HG03025 (cell line): ENCODE results near the gene OR5D18.
"Not testable (repeated sequence)": the region's sequence is repeated elsewhere in the genome, so short reads cannot be mapped to it uniquely, and the experiment has no call there.

Experiments
- ATAC-seq: cut with Tn5 transposase; IDR thresholded peaks from one replicate; pipeline ENCODE4 v1.9.1; 2021; ENCODE audit warnings: mild to moderate bottlenecking, moderate library complexity; ENCODE audit not compliant: unreplicated experiment, low FRiP score

Gene OR5D18

DNA sequence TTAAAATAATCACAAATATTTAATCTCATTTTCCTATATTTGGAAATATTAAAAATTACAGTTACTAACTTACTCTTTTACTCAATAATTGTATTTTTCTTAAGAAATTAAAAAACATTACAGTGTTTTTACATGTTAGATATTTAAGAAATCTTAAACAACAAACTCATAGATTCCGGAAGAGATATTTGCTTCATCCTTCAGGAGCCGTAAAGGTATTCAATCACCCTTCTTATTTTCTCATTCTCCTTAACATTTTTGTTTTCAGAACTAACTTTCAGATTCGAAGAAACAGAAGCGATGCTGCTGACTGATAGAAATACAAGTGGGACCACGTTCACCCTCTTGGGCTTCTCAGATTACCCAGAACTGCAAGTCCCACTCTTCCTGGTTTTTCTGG lies at the start of gene OR5D18:
Gene OR5D18, plus strand, starts transcription at position 301 of the 400 bp plus-strand sequence. Its CDS starts 0 bp downstream, at position 301.
- ATAC-seq: no peak

- no peak for ATAC-seq
Observed at GRCh38 chr11:55773138-55773537, 46.3 kb upstream of the OR5D18 start, which contains the start of gene OR5D13. OR5D13 (plus strand) TSS chr11:55773438; CDS start chr11:55773438, 0 bp downstream.

GRCh38 chr11:55791606-55792005 lies 27.8 kb upstream of the OR5D18 start:
- ATAC-seq: no peak

GRCh38 chr11:55793321-55793720 lies 26.1 kb upstream of the OR5D18 start:
- ATAC-seq: no peak

GRCh38 chr11:55795256-55795655 lies 24.2 kb upstream of the OR5D18 start, which contains the start of gene OR5D14:
OR5D14 (plus strand) TSS chr11:55795556; CDS start chr11:55795556, 0 bp downstream.
- no peak for ATAC-seq

DNA sequence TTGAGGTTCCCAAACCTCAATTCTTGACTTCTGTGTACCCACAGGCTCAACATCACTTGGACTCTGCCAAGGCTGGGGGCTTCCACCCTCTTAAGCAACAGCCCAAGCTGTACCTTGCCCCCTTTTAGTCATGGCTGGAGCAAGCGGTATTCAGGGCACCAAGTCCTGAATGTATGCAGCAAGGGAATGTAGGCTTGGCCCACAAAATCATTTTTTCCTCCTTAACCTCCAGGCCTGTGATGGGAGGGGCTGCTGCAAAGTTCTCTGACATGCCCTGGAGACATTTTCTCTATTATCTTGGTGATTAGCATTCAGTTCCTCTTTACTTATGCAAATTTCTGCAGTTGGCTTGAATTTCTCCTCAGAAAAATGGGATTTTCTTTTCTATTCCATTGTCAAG lies 13.2 kb upstream of the OR5D18 start:
- ATAC-seq: no peak

DNA sequence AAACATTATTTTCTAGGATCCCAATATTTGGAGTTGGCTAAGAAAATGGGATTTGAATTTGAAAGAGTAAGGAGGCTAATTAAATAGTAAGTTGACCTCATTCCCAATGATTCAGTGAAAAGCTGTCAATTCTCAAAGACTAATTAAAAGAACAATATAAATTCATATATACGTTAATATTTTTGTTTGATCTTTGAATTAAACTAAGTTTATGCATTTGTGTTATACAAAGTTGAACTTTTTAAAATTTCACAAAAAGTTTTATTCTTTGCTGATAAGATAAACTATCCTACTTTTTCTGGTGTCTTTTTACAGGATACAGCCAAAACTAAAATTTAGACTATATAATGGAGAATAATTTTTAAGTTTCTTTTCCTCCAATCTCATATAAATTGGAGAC lies 8.4 kb upstream of the OR5D18 start, which contains the start of gene OR5L1:
Gene OR5L1, plus strand, starts transcription at position 301 of the 400 bp plus-strand sequence. CDS start 100 bp downstream, outside the sequence.
- ATAC-seq: no peak

DNA sequence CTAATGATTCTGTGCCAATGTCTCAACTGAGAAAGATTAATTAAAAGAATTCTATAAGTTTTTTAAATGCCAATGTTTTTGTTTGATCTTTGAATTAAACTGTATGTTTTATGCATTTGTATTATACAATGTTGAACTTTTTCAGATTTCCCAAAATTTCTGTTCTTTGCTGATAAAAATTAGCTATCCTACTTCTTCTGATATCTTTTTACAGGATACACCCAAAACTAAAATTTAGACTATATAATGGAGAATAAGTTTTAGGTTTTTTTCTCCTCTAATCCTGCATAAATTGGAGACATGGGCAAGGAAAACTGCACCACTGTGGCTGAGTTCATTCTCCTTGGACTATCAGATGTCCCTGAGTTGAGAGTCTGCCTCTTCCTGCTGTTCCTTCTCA lies 7.5 kb downstream of the OR5D18 start, which contains the start of gene OR5L2:
Gene OR5L2, plus strand, starts transcription at position 301 of the 400 bp plus-strand sequence. Its CDS starts 0 bp downstream, at position 301.
- no peak for ATAC-seq

GRCh38 chr11:55838452-55838851 lies 19.0 kb downstream of the OR5D18 start, which contains the start of gene OR5D16:
OR5D16 (plus strand) TSS chr11:55838752; CDS start chr11:55838752, 0 bp downstream.
- no peak for ATAC-seq

DNA sequence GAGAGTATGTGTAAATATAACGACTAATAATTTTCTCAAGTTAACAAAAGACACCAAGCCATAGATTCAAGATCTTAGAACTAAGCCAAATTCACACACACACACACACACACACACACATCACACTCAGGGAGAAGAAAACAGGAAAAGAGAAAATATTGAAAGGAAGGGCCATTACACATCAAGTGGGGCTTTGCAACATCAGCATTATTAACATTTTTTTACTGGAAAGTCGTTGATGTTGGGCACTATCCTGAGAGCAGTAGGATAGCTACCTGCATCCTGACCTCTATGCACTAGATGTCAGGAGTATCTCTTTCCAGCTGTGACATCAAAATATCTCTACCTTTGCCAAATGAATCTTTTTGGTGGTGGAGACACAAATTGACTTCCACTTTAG lies 28.0 kb downstream of the OR5D18 start:
- ATAC-seq: no peak

GRCh38 chr11:55849037-55849436 lies 29.6 kb downstream of the OR5D18 start:
- no peak for ATAC-seq

DNA sequence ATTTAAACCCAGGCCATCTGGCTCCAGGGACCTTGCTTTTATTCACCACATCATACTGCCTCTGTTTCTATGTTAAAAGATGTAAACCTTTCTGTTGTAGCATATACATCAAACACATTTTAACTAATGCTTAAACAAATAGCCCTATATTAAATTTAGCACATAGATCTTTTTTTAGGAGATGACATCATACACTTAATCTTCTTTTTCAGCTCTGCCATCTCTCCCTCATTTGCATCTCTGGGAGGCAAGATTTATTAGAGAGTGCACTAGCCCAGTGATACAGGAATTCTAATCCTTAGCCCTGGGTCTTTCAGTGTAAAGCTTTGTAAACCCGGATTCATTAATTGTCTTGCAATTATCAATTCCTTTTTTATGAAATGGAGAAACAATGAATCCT lies 32.7 kb downstream of the OR5D18 start:
- no peak for ATAC-seq

DNA sequence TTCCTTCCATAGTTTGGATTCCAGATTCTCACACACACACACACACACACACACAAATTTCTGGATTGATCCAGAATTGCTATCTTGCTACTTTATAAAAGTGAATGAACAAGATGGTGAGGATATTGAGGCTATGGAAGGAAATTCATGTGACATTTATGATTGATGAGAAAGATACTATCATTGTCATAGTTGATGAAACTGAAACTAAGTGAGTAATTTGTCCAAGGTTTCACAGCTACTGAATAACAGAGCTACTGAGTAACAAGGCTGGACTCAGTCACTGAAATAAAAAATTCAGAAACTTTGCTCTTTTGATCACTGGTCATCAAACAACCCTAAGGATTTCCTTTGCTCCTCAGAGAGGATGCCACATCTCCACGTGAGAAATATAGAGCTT lies 35.3 kb downstream of the OR5D18 start:
- ATAC-seq: no peak

- ATAC-seq: not testable (repeated sequence)
Observed at GRCh38 chr11:55867354-55867753, 47.9 kb downstream of the OR5D18 start.
